Measurements from ENCODE around the gene NEURL4. TPM values are rescaled to one million over a fixed set of nuclear protein-coding genes. Genes with fewer than 3 reads are reported as not detected.
A peak's percentile ranks its signal among the peaks of the same experiment; 100 is the strongest.
"Not testable (repeated sequence)": the region's sequence is repeated elsewhere in the genome, so short reads cannot be mapped to it uniquely, and the experiment has no call there.

Gene NEURL4
- 10 to 100 TPM in 3 of 4 donors, 1 to 10 TPM in 1; 9.7 to 18.7 (median 14.4) TPM for total RNA-seq

DNA sequence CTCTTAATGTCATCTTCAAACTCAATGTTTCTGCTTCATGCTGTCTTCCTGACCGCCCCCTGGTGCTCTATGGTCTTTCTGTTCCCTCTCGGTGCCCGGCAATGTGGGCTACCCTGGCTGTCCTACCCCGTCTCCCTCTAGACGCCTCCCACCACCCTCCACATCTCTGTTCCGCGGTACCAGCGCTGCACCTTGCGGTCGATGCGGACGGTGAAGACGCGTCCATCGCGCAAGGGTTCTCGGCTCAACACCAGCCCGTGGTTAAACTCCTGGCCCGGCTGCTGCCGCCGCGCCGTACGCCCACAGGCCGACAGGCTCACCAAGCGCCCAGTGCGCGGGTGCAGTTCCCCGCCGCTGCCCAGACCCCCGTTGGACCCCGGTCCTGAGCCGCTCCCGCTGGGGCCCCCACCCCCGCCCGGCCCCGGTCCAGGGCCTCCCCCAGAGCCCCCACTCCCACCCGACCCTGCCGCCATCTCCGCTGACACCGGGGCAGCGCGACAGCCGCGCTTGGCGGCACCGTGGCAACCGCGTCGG is at the start of gene NEURL4:
Gene NEURL4 (minus strand): TSS at position 496 of the 534 bp plus-strand sequence. CDS start 23 bp downstream, at position 473.
- Histone ChIP-seq H3K27ac (peak within 1 kb of the TSS; percentile 84 to 94 (median 90)), H3K27me3 (peaks cover 0 to 5% (median 0%) of the 10 kb centered on the region in 4 donors), H3K4me3 (peak within 1 kb of the TSS; percentile 73 to 95 (median 84)), H3K9me3 (no peaks in the 10 kb centered on the region), H3K4me1 (peaks cover 11 to 38% (median 17%) of the 10 kb centered on the region in 3 donors), H3K36me3 (peaks cover 1 to 35% (median 4%) of the 10 kb centered on the region in 3 donors)
- 1% methylated on average over 16 to 23 of the region's 50 CpGs for WGBS, 2 donors
- no peak for DNase-seq
- TF ChIP-seq, protein P1, sequence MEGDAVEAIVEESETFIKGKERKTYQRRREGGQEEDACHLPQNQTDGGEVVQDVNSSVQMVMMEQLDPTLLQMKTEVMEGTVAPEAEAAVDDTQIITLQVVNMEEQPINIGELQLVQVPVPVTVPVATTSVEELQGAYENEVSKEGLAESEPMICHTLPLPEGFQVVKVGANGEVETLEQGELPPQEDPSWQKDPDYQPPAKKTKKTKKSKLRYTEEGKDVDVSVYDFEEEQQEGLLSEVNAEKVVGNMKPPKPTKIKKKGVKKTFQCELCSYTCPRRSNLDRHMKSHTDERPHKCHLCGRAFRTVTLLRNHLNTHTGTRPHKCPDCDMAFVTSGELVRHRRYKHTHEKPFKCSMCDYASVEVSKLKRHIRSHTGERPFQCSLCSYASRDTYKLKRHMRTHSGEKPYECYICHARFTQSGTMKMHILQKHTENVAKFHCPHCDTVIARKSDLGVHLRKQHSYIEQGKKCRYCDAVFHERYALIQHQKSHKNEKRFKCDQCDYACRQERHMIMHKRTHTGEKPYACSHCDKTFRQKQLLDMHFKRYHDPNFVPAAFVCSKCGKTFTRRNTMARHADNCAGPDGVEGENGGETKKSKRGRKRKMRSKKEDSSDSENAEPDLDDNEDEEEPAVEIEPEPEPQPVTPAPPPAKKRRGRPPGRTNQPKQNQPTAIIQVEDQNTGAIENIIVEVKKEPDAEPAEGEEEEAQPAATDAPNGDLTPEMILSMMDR (IDR thresholded peaks at IDR 0.05), result peak in 1 of 6 experiments; percentile 4
- TF ChIP-seq POLR2A (IDR thresholded peaks at IDR 0.05), result no peak
- intact Hi-C loops (cut with DNase I), result no loop called here

DNA sequence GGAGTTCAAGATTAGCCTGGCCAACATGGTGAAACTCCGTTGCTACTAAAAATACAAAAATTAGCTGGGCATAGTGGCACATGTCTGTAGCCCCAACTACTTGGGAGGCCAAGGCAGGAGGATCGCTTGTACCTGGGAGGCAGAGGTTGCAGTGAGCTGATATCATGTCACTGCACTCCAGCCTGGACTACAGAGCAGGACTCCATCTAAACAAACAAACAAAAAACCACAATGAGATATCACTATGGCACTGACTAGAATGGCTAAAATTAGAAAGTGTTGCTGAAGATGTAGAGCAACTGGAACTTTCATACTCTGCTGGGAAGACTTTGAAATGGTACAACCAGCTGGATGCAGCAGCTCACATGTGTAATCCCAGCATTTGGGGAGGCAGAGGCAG is 45.2 kb upstream of the NEURL4 start:
- Histone ChIP-seq H3K27ac (no peak overlapping the region), H3K4me1 (no peaks in the 10 kb centered on the region), H3K36me3 (no peaks in the 10 kb centered on the region), H3K4me3 (no peak overlapping the region), H3K27me3 (no peaks in the 10 kb centered on the region), H3K9me3 (peaks cover 0 to 5% (median 0%) of the 10 kb centered on the region in 3 donors)
- intact Hi-C loops (cut with DNase I), result no loop called here
- WGBS, 2 donors, result 83 to 88% methylated on average over 2 of the region's 2 CpGs
- no peak for DNase-seq
- no peak for TF ChIP-seq POLR2A (IDR thresholded peaks at IDR 0.05)
- TF ChIP-seq, protein P1 (IDR thresholded peaks at IDR 0.05), result no peak

DNA sequence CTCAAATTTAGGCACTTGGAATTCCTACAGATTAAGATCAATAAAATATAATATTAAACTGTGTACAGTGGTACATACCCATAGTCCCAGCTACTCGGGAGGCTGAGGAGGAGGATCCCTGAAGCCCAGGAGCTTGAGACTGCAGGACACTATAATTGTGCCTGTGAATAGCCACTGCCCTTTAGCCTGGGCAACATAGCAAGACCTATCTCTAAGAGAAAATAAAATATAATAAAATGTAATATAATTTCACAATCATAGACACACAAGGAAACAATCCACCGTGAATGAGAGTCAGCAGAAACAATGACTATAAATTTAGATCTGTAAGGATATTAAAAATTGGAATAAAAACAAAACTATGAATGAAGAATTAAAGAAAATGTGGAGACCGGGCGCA is 41.7 kb upstream of the NEURL4 start:
- WGBS, 2 donors, result 67 to 77% methylated on average over 4 of the region's 4 CpGs
- Histone ChIP-seq H3K4me1 (no peaks in the 10 kb centered on the region), H3K27ac (no peak overlapping the region), H3K27me3 (no peaks in the 10 kb centered on the region), H3K9me3 (no peaks in the 10 kb centered on the region), H3K4me3 (no peak overlapping the region), H3K36me3 (no peaks in the 10 kb centered on the region)
- TF ChIP-seq, protein P1 (IDR thresholded peaks at IDR 0.05), result no peak
- TF ChIP-seq POLR2A (IDR thresholded peaks at IDR 0.05), result no peak
- DNase-seq, result no peak
- intact Hi-C loops (cut with DNase I), result no loop called here

DNA sequence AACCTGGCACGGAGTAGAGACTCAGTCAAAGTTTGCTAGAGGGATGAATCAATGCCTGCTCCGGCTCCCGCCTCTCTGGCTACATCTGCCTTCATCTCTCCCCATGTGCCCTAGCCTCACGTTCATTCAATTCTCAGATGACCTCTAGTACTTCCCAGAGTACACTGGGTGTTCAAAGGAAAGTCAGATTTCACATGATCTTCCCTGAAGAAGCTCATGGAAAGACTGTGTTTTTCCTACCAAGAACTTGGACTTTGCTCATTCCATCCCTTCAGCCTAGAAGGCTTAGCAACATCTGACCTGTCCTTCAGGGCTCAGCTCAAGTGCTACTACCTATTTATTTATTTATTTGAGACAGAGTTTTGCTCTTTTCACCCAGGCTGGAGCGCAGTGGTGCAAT is 40.7 kb upstream of the NEURL4 start:
- WGBS, 2 donors, result 72 to 73% methylated on average over 4 to 5 of the region's 5 CpGs
- Histone ChIP-seq H3K4me1 (no peaks in the 10 kb centered on the region), H3K36me3 (no peaks in the 10 kb centered on the region), H3K27me3 (no peaks in the 10 kb centered on the region), H3K4me3 (no peak overlapping the region), H3K27ac (no peak overlapping the region), H3K9me3 (no peaks in the 10 kb centered on the region)
- no peak for DNase-seq
- TF ChIP-seq, protein P1 (IDR thresholded peaks at IDR 0.05), result no peak
- TF ChIP-seq POLR2A (IDR thresholded peaks at IDR 0.05), result no peak
- intact Hi-C loops (cut with DNase I), result no loop called here

DNA sequence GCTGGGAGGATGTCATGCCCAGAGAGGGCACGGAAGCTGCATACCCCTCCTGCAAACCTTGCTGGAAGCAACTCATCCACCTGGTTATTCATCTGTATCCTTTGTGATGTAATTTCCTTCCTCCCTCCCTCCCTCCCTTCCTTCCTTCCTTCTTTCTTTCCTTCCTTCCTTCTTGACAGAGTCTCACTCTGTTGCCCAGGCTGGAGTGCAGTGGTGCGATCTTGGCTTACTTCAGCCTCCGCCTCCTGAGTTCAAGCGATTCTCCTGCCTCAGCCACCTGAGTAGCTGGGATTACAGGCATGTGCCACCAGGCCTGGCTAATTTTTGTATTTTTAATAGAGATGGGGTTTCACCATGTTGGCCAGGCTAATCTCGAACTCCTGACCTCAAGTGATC is 39.5 kb upstream of the NEURL4 start:
- H3K36me3 ChIP-seq; intact Hi-C loops (cut with DNase I); H3K9me3 ChIP-seq; DNase-seq; H3K4me1 ChIP-seq; H3K4me3 ChIP-seq; H3K27me3 ChIP-seq; H3K27ac ChIP-seq: not testable (repeated sequence)
- WGBS, 2 donors, result 82 to 85% methylated on average over 5 of the region's 5 CpGs

All from esophagus squamous epithelium (tissue), 5 donors.